Islet precursor cell (in vitro differentiated cells): Measurements from ENCODE around the gene JMJD7.
A peak's percentile ranks its signal among the peaks of the same experiment; 100 is the strongest.

ENCODE experiments used
- DNase-seq: peaks from one replicate; pipeline ENCODE4 v3.0.0-alpha.2; 2018

Gene JMJD7

DNA sequence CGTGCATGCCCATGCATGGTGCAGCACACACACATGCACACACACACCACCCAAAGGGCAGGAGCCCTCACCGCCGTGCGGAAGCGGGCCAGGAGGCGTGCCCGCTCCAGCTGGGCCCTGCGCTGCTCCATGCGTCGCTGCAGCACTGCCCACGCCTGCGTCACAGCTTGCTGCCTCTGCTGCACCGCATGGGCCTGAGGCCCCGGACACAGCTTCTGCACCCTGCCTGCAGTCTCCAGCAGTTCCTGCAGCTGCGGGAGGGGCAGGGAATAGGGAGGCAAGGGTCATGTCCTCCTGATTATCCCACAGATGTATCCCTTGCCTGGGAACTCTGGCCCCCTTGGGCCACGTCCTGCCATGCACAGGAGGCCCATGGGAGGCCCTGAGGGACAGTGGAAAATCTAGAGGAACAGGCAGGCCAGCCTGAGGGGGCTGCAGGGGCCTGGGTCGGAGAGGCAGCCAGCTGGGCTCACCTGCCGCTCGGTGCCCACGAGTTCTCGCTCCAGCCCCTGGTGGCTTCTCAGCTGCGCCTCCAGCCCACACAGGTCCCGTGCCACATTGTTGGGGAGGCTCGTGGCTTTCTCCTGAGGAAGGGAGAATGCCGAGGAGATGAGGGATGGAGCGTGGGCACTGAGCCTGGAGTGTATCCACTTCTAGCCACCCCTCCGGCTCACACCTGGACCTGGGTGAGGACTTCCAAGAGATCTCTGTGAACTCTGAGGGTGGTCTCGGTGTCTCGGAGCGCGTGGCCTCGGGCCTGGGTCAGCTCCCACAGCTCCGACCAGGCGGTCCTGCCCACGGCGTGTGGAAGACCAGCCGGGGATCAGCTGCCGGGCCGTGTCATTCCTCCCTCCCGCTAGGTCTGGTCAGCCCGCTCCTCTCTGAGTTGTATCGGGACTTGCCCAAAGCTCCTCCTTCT lies 42.1 kb downstream of the JMJD7 start:
- no peak for DNase-seq

DNA sequence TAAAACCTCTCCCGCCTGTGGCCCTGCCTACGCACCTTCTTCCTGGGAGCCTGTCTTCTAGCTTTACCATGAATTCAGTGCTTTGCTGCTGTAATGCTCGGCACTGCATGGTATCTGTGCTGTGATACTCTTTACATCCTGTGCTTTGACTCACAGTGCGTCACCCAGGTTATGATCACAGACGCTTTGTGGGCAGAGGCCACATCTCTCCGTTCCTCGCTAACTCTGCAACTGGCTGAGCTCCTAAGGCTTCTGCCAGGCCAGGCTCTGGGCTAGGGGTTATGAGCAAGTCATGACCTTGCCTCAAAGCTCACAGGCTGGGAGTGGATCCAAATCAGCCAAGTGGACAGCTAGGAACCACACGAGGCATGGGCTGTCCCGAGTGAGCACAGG lies 42.8 kb downstream of the JMJD7 start:
- no peak for DNase-seq

GRCh38 chr15:41871175-41871905 lies 43.4 kb downstream of the JMJD7 start:
- no peak for DNase-seq

DNA sequence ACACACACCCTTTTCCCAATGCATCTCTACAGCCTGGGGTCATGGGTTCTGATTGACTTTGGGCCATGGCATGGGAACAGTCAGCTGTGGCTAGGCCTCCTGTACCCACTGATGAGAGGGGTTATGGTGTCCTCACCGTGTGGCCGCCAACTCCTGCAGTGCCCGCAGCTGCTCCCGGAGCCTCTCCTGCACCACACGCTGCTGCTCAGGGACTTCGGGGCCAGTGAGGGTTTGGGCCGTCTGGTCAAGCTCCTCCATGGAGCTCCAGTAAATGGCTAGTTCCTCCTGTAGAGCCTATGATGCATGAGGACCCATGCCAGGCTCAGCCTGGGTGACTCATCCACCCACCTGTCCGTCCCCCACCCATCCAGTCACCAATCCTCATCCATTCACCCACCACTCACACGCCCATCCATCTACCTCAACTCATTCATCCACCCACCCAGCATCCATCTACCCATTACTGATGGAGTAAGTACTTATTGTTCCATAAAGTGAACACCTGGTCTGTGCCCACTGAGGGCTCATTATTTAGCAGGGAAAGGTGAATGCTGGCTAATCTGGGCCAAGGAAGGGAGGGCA lies 44.4 kb downstream of the JMJD7 start:
- no peak for DNase-seq

GRCh38 chr15:41873711-41874110 lies 45.8 kb downstream of the JMJD7 start:
- DNase-seq, result no peak

- DNase-seq, result no peak
Observed at GRCh38 chr15:41874736-41875135, 46.8 kb downstream of the JMJD7 start.

DNA sequence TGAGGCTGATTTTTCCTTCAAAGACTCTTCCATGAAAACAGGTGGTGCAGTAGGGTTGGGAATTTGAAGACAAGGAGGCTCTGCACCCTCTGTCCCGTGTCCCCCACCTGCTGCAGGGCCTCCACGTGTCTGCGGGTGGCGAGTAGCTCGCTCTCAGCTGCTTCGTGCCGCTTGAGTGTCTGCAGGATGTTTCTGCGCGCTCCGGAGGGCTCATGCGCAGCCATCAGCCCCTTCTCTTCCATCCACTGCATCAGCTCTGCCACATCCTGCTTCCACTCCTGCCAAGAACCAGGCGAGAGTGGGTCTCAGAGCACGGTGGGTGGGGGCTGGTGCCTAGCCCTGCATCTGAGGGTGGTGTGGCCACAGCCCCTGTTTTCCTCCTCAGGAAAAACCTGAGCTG lies 48.1 kb downstream of the JMJD7 start:
- no peak for DNase-seq

- no peak for DNase-seq
Observed at GRCh38 chr15:41876689-41877088, 48.8 kb downstream of the JMJD7 start.

DNA sequence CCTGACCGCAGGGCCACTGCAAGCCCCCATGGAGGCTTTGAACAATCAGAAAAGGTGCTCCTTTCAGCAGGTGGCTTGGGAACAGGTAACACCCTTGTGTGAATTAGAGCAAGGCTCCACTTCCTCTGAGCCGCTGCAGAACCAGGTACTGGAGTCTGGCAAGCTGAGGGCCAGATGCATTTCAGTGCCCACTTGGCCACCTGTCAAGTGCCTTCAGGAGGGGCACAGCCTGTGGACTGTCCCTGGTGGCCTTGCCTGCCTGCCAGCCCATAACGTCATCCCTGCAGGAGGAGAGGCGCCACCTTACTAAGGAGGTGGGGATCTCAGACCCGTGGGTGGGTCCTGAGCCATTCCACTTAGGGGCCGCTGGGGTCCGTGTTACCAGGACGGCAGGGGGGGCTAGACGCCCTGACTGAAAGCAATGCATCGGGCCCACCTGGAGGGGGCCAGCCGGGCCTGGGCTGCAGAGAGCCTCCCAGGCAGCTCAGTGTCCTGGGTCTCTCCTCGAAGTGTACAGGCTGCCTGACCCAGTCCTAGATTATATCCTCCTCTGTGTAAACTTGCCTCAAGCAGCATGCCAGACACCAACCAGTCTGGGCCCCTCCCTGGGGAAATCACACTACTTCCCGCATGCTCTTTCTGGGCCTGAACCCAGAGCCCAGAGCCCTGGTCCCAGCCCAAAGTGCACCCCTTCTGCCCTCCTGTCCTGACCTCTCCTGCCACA lies 49.9 kb downstream of the JMJD7 start:
- no peak for DNase-seq

GRCh38 chr15:41878355-41878699 lies 50.4 kb downstream of the JMJD7 start:
- no peak for DNase-seq

DNA sequence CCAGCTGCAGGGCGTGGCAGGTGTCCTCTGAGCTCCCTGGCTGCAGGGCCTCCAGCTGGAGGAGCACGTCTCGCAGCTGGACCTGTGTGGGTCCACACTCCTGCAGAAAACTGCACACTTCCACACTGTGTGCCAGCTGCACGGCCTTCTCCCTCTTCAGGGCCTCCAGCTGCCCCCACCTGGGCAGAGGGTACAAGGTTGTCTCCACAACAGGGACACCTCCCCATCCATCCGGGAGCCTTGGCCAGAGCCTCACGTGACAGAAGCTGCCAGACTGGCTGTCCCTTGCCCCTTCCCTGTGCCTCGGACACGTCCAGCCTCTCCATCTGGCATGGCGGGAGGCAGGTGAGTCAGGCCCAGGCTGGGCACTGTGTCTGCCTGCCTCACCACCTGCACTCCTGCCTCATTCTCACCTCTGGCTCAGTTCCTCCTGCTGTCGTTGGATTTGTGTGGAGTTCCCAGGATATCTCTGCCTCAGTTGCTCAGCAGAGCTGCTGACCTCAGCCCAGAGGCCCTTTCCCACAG lies 51.5 kb downstream of the JMJD7 start:
- no peak for DNase-seq

- no peak for DNase-seq
Observed at GRCh38 chr15:41880156-41880877, 52.4 kb downstream of the JMJD7 start.

- no peak for DNase-seq
Observed at GRCh38 chr15:41881086-41881485, 53.2 kb downstream of the JMJD7 start.

DNA sequence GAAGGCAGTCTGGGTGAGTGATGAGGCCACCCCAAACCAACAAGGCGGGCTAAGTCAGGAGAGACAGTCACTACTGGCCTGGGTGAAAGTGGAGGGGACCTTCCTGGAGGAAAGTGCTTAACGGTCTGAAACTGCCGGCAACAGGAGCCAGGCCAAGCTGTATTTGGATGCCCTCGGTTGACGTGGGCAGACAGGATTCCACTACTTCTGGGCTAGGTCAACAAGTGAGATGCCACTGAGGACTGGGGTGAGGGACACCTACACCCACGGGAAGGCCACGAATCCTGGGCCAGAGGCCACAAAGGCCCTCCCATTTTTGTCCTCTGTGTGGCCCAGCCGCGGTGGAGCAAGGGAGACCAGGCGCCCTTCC lies 53.6 kb downstream of the JMJD7 start:
- no peak for DNase-seq

- DNase-seq, result peak; percentile 72
Observed at GRCh38 chr15:41881920-41882688, 54.2 kb downstream of the JMJD7 start.

GRCh38 chr15:41882689-41883483 lies 55.0 kb downstream of the JMJD7 start:
- DNase-seq, result no peak

DNA sequence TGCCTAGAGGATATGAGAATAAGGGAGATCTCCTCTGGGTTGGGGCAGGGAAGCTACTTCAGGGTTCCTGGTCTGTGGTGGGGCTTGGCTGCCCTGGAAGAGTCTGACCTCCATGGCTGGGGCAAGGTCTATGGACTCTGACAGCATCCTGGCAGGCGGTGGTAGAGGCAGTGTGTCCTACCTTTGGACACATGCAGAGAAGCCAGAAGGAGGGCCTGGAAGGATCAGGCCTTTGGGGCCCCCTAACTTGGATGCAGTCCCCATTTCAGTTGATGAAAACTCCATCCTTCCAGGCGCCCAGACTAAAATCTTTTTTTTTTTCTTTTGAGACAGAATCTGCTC lies 55.6 kb downstream of the JMJD7 start:
- DNase-seq, result no peak

DNA sequence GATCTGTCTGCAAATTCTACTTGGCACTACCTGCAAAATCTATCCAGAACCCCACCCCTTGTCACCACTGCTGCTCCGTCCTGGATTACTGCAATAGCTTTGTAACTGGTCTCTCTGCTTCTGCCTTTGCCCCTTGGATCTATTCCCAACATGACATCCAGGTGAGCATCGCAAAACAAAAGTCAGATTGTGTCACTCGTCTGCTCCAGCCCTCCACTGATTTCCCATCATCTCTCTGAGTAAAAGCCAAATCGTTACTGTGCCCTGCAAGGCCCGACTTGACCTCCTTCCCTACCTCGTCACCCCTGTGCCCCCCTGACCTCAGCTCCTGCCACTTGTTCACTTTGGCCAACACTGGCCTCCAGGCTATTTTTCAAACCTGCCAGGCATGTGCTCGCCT lies 56.6 kb downstream of the JMJD7 start:
- no peak for DNase-seq

DNA sequence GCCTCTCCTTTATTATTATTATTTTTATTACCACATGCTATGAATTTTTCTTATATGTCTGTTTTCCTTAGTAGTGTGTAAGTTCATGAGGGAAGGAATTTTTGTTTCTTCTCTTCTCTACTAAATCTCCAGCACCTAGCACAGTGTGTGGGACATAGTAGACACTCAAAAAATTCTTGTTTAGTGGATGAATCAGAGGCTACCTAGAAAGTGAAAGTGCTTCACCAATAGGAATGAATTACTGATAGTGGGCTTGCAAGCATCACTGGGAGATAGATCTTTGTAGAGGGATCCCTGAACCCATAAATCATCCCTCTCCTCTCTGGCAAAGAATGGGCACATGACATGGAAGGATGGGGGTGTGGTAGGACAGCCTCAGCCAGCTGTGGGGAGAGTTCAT lies 57.4 kb downstream of the JMJD7 start:
- no peak for DNase-seq

DNA sequence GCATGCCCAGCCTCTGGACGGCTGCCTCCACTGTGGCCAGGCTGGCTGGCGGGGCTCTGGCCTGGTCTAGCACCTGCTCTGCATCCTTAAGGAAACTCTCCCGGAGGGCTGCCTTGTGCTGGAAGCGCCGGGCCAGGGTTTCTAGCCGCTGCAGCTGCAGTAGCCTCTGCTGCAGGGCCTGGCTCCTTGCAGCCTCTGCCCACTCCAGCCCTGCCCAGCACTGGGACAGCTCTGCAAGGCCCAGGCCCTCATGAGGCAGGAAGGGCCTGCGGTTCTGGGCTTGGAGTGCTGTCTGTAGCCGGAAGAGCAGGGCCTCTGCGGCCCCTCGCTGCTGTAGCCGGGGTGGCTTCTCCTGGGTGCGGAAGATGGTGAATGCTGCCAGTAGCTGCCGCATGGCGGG lies 57.9 kb downstream of the JMJD7 start:
- no peak for DNase-seq

- no peak for DNase-seq
Observed at GRCh38 chr15:41886741-41887140, 58.8 kb downstream of the JMJD7 start.
